AG10803 (cell line): ENCODE results near the gene SAG.

ENCODE experiments used
- DNase-seq: peaks from one replicate; pipeline ENCODE4 v3.0.0; 2010; ENCODE audit warnings: low read depth
- H3K4me3 ChIP-seq: 2 replicates; pipeline ENCODE4 v1.5.1; 2011; ENCODE audit warnings: mild to moderate bottlenecking, low read length, control low read depth
- CTCF ChIP-seq: conservative IDR thresholded peaks from 2 replicates; pipeline ENCODE4 v1.5.1; 2011; ENCODE audit warnings: mild to moderate bottlenecking, low read length, control low read depth, inconsistent platforms

SAG gene

DNA sequence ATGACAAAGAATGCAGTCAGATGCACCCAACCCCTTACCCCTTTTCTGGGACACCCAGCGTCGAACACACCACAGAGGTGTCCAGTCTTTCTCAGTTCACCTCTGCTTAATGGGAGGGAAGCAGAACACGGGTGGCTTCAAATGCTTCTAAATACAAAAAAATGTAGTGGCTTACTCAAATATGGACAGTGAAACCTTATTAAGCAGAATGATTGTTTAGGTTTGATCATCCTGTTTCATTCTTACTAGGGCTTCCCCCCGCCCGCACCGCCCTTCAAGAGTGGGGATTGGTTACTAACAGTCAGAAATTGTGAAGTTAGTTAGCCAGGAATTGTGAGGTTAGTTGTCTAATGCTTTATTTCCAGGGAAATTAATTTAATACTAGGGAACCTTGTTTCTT is 34.5 kb upstream of the SAG start:
- TF ChIP-seq CTCF = no peak
- no peak overlapping the region for H3K4me3 ChIP-seq
- DNase-seq = no peak

DNA sequence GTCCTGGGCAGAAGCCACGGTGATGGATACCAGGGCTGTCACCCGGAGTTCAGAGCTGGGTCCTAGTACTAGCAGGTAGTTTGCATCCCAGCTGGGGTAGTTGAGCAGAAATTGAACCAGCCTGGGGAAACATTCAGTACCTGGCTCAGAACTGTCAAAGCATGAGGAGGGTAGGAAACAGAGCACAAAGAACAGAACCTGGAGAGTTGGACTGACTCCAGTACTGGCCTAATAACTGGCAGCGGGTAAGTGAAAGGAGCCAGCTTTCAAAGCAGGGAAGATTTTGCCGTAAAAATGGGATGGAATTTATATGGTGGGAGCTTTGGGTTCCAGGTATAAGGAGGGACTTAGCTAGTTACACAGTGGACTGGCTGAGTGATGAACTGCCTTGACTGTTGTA is 32.4 kb upstream of the SAG start:
- no peak overlapping the region for H3K4me3 ChIP-seq
- no peak for DNase-seq
- no peak for TF ChIP-seq CTCF

DNA sequence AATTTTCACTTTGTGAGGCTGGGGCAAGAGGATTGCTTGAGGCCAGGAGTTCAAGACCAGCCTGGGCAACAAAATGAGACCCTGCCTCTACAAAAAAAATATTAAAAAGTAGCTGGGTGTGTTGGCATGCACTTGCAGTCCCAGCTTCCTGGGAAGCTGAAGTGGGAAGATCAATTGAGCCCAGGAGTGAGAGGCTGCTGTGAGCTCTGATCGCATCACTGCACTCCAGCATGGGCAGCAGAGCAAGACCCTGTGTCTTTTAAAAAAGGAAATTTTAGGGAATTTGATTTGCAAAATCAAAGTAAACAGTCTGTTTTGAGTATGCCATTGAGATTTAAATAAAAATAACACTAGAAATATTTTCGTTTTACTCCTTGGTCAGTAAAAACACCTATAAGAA is 28.7 kb upstream of the SAG start:
- TF ChIP-seq CTCF = no peak
- DNase-seq = no peak
- no peak overlapping the region for H3K4me3 ChIP-seq

GRCh38 chr2:233280114-233280693 is 27.4 kb upstream of the SAG start:
- no peak for DNase-seq
- TF ChIP-seq CTCF = no peak
- no peak overlapping the region for H3K4me3 ChIP-seq

GRCh38 chr2:233281553-233281952 is 26.1 kb upstream of the SAG start:
- TF ChIP-seq CTCF = no peak
- DNase-seq = no peak
- no peak overlapping the region for H3K4me3 ChIP-seq

DNA sequence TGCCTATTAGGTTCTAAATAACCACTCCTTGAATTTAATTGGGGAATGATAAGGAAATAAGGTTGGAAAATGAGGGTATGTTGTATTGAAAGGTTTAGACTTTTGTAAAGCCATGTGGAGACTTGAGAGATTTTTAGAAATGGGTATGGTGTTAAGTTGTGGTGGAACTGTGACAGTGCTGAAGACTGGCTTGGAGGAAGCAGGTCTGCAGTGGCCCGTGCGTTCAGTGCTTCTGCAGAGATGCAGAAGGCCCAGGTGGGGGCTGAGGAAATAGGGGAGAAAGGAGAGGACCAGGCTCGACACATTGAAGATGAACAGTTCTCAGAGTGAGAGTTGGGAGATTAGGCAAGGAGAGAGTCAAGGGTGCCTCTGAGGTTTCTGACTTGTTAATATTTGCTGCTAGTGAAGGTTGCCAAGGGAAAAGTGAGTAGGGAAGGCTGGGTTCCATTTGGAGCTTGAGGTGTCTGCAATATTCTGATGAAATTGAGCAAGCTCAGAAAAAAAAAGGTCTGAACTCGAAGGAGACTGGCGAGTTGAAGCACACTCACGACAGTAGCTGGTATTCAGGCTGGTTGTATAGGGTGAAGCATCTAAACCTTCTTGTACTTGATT is 25.5 kb upstream of the SAG start:
- DNase-seq = no peak

More for the DNA sequence above, 25.5 kb upstream of the SAG start:
- no peak overlapping the region for H3K4me3 ChIP-seq
- no peak for TF ChIP-seq CTCF
